ENCODE results near the gene CDIP1. TPM values are rescaled to one million over a fixed set of nuclear protein-coding genes. Genes with fewer than 3 reads are reported as not detected.
A peak's percentile ranks its signal among the peaks of the same experiment; 100 is the strongest.

CDIP1 gene
- total RNA-seq, 4 donors from 2014 or later, result 23.8 to 34.2 (median 25.4) TPM

- DNase-seq (peak; percentile 53 to 77), ATAC-seq (peak; percentile 86 to 93)
These were observed 52.3 kb downstream of the CDIP1 start for GRCh38 chr16:4486126-4486893.

GRCh38 chr16:4481963-4482362 is 56.6 kb downstream of the CDIP1 start:
- Histone ChIP-seq H3K4me3 (no peak overlapping the region), H3K27me3 (no peaks in the 10 kb centered on the region), H3K4me1 (peaks cover 30 to 34% of the 10 kb centered on the region in 2 donors), H3K9me3 (no peaks in the 10 kb centered on the region), H3K27ac (peak overlapping the region; percentile 20 to 64 (median 51)), H3K36me3 (peaks cover 0 to 22% of the 10 kb centered on the region in 2 donors)
- intact Hi-C loops (cut with DNase I; ENCODE audit: low total_unique reads), result no loop called here
- DNase-seq (no peak), ATAC-seq (no peak)
- TF ChIP-seq POLR2A (IDR thresholded peaks at IDR 0.05) (no peak), CTCF (IDR thresholded peaks at IDR 0.05 in 4 of 5, conservative IDR thresholded peaks at IDR 0.05 in 1 of 5) (no peak)
- in situ Hi-C loops (cut with MboI; ENCODE audit: low sequenced_read_pairs in 4 of 4), result loop anchor here in 2 of 4 donors (25.0 kb wide), 2 partner anchors 105 to 480 kb away; partner anchors contain the start of gene SEC14L5 (in 1 of the 2)

More at GRCh38 chr16:4486126-4486893, 52.3 kb downstream of the CDIP1 start:
- Histone ChIP-seq H3K27ac (peak overlapping the region; percentile 68 to 84 (median 74)), H3K9me3 (no peaks in the 10 kb centered on the region), H3K4me1 (peaks cover 22 to 30% of the 10 kb centered on the region in 2 donors), H3K27me3 (no peaks in the 10 kb centered on the region), H3K4me3 (no peak overlapping the region), H3K36me3 (peaks cover 0 to 22% of the 10 kb centered on the region in 2 donors)
- in situ Hi-C loops (cut with MboI; ENCODE audit: low sequenced_read_pairs in 4 of 4), result loop anchor here in 2 of 4 donors (25.0 kb wide), 2 partner anchors 101 to 476 kb away; partner anchors contain the start of gene SEC14L5 (in 1 of the 2)
- intact Hi-C loops (cut with DNase I; ENCODE audit: low total_unique reads), result no loop called here
- TF ChIP-seq CTCF (IDR thresholded peaks at IDR 0.05 in 4 of 5, conservative IDR thresholded peaks at IDR 0.05 in 1 of 5), result no peak
- no peak for TF ChIP-seq POLR2A (IDR thresholded peaks at IDR 0.05)

- no peak for TF ChIP-seq POLR2A (IDR thresholded peaks at IDR 0.05)
- no peak for TF ChIP-seq CTCF (IDR thresholded peaks at IDR 0.05 in 4 of 5, conservative IDR thresholded peaks at IDR 0.05 in 1 of 5)
- DNase-seq, result no peak
- H3K27me3 ChIP-seq, result no peaks in the 10 kb centered on the region
- peak; percentile 20 to 47 for ATAC-seq
- H3K9me3 ChIP-seq, result no peaks in the 10 kb centered on the region
- H3K4me1 ChIP-seq, result peaks cover 29 to 30% of the 10 kb centered on the region in 2 donors
- intact Hi-C loops (cut with DNase I; ENCODE audit: low total_unique reads), result no loop called here
- in situ Hi-C loops (cut with MboI; ENCODE audit: low sequenced_read_pairs in 4 of 4), result loop anchor here in 2 of 4 donors (25.0 kb wide), 2 partner anchors 106 to 481 kb away; partner anchors contain the start of gene SEC14L5 (in 1 of the 2)
- no peak overlapping the region for H3K4me3 ChIP-seq
- peak overlapping the region; percentile 20 to 64 (median 51) for H3K27ac ChIP-seq
- H3K36me3 ChIP-seq, result peaks cover 0 to 22% of the 10 kb centered on the region in 2 donors
These were observed 57.0 kb downstream of the CDIP1 start for GRCh38 chr16:4481526-4481925.

- Histone ChIP-seq H3K36me3 (no peaks in the 10 kb centered on the region), H3K9me3 (no peaks in the 10 kb centered on the region), H3K27ac (peak overlapping the region in 2 of 4 donors; percentile 32 to 92), H3K27me3 (peaks cover 0 to 12% (median 12%) of the 10 kb centered on the region in 3 donors), H3K4me3 (no peak overlapping the region), H3K4me1 (peaks cover 21 to 33% of the 10 kb centered on the region in 2 donors)
- DNase-seq (no peak), ATAC-seq (no peak)
- intact Hi-C loops (cut with DNase I; ENCODE audit: low total_unique reads), result no loop called here
- TF ChIP-seq POLR2A (IDR thresholded peaks at IDR 0.05), result no peak
- TF ChIP-seq CTCF (IDR thresholded peaks at IDR 0.05 in 4 of 5, conservative IDR thresholded peaks at IDR 0.05 in 1 of 5), result no peak
- in situ Hi-C loops (cut with MboI; ENCODE audit: low sequenced_read_pairs in 4 of 4), result loop anchor here in 2 of 4 donors (25.0 kb wide), 2 partner anchors 109 to 484 kb away; partner anchors contain the start of gene SEC14L5 (in 1 of the 2)
These were observed 60.6 kb downstream of the CDIP1 start for GRCh38 chr16:4477966-4478365.
